ENCODE results near the gene RAB14.

DNA sequence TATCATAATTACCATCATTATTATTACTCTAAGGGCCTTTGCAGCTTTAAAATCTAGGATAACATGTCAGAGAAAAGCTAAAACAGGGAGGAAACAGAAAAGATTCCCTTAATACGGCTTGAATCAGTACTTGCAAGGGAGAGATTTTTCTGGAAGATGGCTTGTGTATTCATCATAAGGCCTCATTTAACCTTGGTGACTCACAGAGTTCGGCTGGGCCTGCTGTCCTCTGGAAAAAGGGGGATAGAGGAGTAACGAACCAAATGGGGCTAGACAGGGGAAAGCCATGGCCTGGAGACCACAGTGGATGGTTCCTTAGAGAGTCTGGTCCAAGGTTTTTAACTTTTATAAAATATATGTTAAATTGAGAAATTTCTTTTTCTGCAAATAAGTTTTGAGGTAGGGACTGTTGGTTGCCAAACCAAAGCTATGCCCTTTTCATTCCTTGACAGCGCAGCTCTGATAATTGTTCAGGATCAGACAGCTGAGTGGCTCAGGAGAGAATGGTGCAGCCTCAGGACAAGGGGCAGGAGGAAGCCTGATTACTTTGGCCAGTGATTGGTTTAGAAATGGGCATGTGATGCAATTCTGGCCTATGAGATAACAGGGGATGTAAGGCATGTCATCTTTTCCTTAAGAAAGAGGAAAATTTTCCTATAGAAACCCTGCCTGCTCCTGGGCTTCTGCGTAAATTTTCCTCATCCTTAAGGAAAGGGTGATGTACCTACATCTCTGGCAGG is 40.7 kb upstream of the RAB14 start:
- TF ChIP-seq, protein P1, sequence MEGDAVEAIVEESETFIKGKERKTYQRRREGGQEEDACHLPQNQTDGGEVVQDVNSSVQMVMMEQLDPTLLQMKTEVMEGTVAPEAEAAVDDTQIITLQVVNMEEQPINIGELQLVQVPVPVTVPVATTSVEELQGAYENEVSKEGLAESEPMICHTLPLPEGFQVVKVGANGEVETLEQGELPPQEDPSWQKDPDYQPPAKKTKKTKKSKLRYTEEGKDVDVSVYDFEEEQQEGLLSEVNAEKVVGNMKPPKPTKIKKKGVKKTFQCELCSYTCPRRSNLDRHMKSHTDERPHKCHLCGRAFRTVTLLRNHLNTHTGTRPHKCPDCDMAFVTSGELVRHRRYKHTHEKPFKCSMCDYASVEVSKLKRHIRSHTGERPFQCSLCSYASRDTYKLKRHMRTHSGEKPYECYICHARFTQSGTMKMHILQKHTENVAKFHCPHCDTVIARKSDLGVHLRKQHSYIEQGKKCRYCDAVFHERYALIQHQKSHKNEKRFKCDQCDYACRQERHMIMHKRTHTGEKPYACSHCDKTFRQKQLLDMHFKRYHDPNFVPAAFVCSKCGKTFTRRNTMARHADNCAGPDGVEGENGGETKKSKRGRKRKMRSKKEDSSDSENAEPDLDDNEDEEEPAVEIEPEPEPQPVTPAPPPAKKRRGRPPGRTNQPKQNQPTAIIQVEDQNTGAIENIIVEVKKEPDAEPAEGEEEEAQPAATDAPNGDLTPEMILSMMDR (IDR thresholded peaks at IDR 0.05), result no peak
- no peak for TF ChIP-seq EZH2 (IDR thresholded peaks at IDR 0.05; ENCODE audit: borderline replicate concordance, insufficient read depth, low read depth, low read length, poor library complexity, severe bottlenecking)
